Endothelial cell (in vitro differentiated cells): ENCODE measurements around the gene VOPP1. TPM values are rescaled to one million over a fixed set of nuclear protein-coding genes. Genes with fewer than 3 reads are reported as not detected.
"Not testable (repeated sequence)": the region's sequence is repeated elsewhere in the genome, so short reads cannot be mapped to it uniquely, and the experiment has no call there.

ENCODE experiments used
- DNase-seq: peaks from one replicate; pipeline ENCODE4 v3.0.0; 2021; ENCODE audit warnings: low spot score
- H3K27ac Mint-ChIP-seq: one replicate; pipeline ENCODE4 v1.8.0; 2021; ENCODE audit warnings: mixed read lengths, inconsistent platforms; ENCODE audit not compliant: unreplicated experiment
- H3K27me3 Mint-ChIP-seq: one replicate; pipeline ENCODE4 v1.8.0; 2021; ENCODE audit warnings: mild to moderate bottlenecking, moderate library complexity, mixed read lengths, inconsistent platforms; ENCODE audit not compliant: unreplicated experiment
- H3K36me3 Mint-ChIP-seq: one replicate; pipeline ENCODE4 v1.8.0; 2021; ENCODE audit warnings: mild to moderate bottlenecking, low read depth, mixed read lengths, inconsistent platforms; ENCODE audit not compliant: unreplicated experiment
- H3K4me1 Mint-ChIP-seq: one replicate; pipeline ENCODE4 v1.8.0; 2021; ENCODE audit warnings: mild to moderate bottlenecking, mixed read lengths, inconsistent platforms; ENCODE audit not compliant: unreplicated experiment
- H3K4me3 Mint-ChIP-seq: one replicate; pipeline ENCODE4 v1.8.0; 2021; ENCODE audit warnings: mild to moderate bottlenecking, mixed read lengths, inconsistent platforms; ENCODE audit not compliant: unreplicated experiment
- H3K9me3 Mint-ChIP-seq: one replicate; pipeline ENCODE4 v1.8.0; 2021; ENCODE audit warnings: mixed read lengths, inconsistent platforms; ENCODE audit not compliant: unreplicated experiment
- total RNA-seq: library from RNA; stranded (reverse); fragmentation: NEBNext Ultra II Directional; extraction: Animal tissue kit (Norgen Biotek cat#: 25700); gene quantifications from one replicate; pipeline ENCODE4 v1.2.1, GENCODE V29; 2021; ENCODE audit not compliant: unreplicated experiment
- TF ChIP-seq, protein P1 (sequence below): fragments of 200-600 bp; sonication (generic); IDR thresholded peaks from one replicate; pipeline ENCODE4 v1.5.0; 2021; ENCODE audit warnings: antibody characterized with exemption; ENCODE audit not compliant: unreplicated experiment

The VOPP1 gene
- total RNA-seq, 1 donor from 2014 or later: 54.2 TPM

DNA sequence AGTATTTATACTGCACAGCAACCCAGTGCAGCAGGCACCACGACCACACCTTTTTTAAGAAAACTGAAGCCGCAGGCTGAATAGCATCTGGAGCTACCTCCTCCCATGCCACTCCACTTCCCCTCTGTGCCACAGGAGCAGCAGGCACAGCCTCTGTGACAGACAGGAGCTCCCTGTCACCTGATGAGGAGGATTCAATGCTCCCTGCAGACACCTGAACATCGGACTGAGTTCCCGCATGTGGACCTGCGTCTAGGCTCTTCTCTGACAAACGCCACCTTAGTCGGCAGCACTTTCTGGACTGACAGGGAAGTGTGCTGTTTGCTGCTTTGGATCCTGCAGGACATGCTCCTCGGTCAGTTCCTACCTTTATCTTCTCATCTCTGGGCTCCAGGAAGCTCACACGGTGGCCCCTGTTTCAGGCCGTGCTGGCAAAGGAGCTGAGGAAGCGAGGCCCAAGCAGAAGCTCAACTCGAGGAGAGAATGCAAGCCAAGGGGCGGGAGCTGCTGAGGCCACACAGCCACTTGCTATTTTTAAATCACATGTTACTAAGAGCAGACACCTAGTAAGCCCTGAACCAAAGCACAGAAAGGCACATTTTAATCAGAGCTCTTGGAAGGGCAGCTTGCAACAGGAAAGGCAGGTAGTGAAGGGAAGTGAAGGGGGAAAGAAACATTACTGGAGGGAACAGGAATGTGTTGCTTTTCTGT, 56.6 kb downstream of the VOPP1 start:
- Mint-ChIP-seq H3K4me3 (no peak overlapping the region), H3K27me3 (peaks cover 5% of the 10 kb centered on the region), H3K27ac (peak overlapping the region; percentile 92), H3K9me3 (no peaks in the 10 kb centered on the region), H3K36me3 (peaks cover 20% of the 10 kb centered on the region), H3K4me1 (peaks cover 15% of the 10 kb centered on the region)
- TF ChIP-seq, protein P1, sequence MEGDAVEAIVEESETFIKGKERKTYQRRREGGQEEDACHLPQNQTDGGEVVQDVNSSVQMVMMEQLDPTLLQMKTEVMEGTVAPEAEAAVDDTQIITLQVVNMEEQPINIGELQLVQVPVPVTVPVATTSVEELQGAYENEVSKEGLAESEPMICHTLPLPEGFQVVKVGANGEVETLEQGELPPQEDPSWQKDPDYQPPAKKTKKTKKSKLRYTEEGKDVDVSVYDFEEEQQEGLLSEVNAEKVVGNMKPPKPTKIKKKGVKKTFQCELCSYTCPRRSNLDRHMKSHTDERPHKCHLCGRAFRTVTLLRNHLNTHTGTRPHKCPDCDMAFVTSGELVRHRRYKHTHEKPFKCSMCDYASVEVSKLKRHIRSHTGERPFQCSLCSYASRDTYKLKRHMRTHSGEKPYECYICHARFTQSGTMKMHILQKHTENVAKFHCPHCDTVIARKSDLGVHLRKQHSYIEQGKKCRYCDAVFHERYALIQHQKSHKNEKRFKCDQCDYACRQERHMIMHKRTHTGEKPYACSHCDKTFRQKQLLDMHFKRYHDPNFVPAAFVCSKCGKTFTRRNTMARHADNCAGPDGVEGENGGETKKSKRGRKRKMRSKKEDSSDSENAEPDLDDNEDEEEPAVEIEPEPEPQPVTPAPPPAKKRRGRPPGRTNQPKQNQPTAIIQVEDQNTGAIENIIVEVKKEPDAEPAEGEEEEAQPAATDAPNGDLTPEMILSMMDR: no peak
- peak; percentile 26 for DNase-seq

DNA sequence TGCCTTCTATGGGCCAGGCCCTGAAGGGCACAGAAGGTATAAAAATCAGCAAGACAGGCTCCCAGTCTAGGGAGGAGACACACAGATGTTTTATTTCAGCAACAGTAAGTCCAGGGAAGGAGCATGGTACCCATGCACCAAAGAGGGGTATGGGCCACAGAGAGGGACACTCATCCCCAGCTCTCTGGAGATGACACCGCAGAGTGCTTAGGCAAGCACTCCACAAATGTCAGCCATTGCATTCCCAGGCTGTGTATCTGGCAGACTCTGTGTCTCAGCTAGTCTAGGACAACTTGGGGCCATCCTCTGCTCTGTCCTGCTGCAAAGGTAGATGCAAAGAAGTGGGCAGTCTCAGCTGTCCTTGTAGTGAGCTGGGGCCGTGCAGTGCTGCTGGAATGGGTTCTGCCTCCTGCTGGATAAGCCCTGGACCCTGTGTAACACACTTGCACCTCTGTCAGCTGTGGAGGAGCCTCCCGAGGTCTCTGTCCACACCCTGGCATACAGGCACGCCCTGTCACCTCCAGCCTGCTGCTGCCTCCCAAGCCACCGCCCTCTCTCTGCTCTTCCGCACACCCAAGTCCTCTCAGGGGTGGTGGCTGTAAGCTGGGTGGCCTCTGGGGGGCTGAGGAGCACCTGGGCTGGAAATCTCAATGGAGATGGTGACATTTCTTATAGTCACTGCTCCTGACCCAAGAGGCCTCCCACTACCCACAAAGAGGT, 57.6 kb downstream of the VOPP1 start:
- TF ChIP-seq, protein P1: no peak
- H3K4me3 Mint-ChIP-seq: no peak overlapping the region
- DNase-seq: no peak
- H3K27ac Mint-ChIP-seq: no peak overlapping the region
- peaks cover 17% of the 10 kb centered on the region for H3K4me1 Mint-ChIP-seq
- H3K9me3 Mint-ChIP-seq: no peaks in the 10 kb centered on the region
- H3K27me3 Mint-ChIP-seq: peaks cover 4% of the 10 kb centered on the region
- peaks cover 20% of the 10 kb centered on the region for H3K36me3 Mint-ChIP-seq

DNA sequence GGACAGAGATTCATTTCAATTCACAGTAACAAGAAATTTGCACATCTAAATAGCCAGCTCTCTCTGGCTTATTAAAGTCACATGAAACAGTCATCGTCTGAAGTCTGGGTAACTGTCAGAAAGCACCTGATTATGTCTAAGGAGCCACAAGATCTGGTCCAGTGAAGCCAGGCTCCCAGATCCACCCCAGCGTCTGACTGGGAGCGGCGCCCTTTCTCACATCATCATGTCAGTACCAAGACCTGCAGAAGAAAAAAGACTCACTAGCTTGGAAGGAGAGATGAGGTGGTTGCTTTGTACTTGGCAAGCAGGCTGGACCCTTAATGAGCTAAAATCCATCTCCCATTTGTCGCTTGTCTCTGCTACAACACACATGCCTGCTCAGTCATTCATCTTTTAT, 58.4 kb downstream of the VOPP1 start:
- no peaks in the 10 kb centered on the region for H3K9me3 Mint-ChIP-seq
- H3K36me3 Mint-ChIP-seq: peaks cover 20% of the 10 kb centered on the region
- H3K27ac Mint-ChIP-seq: no peak overlapping the region
- TF ChIP-seq, protein P1: no peak
- peaks cover 21% of the 10 kb centered on the region for H3K4me1 Mint-ChIP-seq
- no peak overlapping the region for H3K4me3 Mint-ChIP-seq
- H3K27me3 Mint-ChIP-seq: peaks cover 4% of the 10 kb centered on the region
- no peak for DNase-seq

DNA sequence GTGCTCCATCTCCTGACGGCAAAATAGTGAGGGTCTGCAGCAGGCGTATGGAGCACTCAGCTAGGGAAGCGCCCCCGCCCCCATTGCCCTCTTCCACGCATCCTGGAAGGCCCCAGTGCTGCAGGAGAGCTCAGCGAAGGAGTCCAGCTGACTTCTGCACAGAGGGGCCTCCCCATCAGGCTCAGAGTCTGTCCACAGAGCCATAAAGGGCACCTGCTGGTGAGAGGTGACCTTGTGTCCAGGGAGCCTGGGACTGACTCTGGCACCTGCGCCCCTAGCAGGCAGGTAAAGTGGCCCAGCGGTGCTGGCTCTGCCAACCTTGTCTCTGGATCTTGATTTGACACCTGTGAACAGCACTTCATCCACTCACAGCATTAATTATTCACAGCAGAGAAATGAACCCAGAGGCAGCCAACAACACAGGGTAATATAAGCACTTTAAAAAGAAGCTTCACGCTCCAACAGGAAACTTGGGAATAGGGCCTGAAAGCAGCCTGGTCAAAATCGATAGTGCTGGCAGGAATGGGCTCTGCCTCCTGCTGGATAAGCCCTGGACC, 59.6 kb downstream of the VOPP1 start:
- no peak for DNase-seq
- H3K27me3 Mint-ChIP-seq: peaks cover 4% of the 10 kb centered on the region
- H3K36me3 Mint-ChIP-seq: peaks cover 9% of the 10 kb centered on the region
- H3K27ac Mint-ChIP-seq: no peak overlapping the region
- no peak overlapping the region for H3K4me3 Mint-ChIP-seq
- no peaks in the 10 kb centered on the region for H3K9me3 Mint-ChIP-seq
- peaks cover 21% of the 10 kb centered on the region for H3K4me1 Mint-ChIP-seq
- TF ChIP-seq, protein P1: no peak

DNA sequence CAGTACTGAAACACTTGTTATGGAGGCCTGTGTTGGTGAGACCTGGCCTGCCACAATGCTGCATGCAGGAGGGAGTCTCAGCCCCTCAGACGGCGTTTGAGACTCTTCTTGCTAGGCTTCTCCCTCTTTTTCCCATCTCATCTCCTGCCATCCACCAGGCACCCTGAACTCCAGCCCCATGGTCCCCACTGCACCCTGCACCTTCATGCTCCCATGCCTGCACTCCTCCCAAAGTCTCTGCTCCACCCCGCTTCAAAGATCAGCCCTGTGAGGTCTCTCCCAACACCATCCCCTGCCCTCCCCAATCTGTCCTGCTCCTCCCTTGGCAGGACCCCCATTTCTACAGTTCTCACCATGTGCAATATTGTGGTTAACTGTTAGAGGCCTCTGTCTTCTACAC, 61.7 kb downstream of the VOPP1 start:
- Mint-ChIP-seq H3K4me3 (no peak overlapping the region), H3K36me3 (peaks cover 8% of the 10 kb centered on the region), H3K9me3 (no peaks in the 10 kb centered on the region), H3K4me1 (peaks cover 12% of the 10 kb centered on the region), H3K27me3 (peaks cover 4% of the 10 kb centered on the region), H3K27ac (no peak overlapping the region)
- no peak for DNase-seq
- TF ChIP-seq, protein P1: no peak

DNA sequence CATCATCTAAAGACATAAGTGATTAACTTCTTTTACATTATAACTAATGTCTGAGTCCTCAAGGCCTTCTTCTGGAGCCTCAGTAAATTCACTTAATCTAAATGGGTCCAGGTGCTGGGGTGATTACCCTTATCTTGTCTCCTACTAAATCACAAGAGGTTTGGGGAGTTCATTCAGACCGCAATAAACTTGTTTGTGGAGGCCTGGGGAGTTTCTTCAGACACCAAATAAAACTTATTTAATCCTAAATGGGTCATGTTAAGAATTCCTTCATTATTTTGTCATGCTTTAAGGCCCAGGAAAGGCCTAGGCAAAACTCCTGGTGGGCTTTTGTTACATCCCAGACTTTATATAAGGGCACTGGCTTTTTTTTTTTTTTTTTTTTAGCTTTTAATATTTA, 62.1 kb downstream of the VOPP1 start:
- H3K9me3 Mint-ChIP-seq, H3K36me3 Mint-ChIP-seq, H3K27ac Mint-ChIP-seq, H3K27me3 Mint-ChIP-seq, H3K4me3 Mint-ChIP-seq, DNase-seq: not testable (repeated sequence)
- peaks cover 12% of the 10 kb centered on the region for H3K4me1 Mint-ChIP-seq
